ENCODE results near the gene UBTD1. TPM values are rescaled to one million over a fixed set of nuclear protein-coding genes. Genes with fewer than 3 reads are reported as not detected.
"Not testable (repeated sequence)": the region's sequence is repeated elsewhere in the genome, so short reads cannot be mapped to it uniquely, and the experiment has no call there.

Gene UBTD1
- polyA plus RNA-seq, 2 donors, result 5.8 to 6.7 TPM

DNA sequence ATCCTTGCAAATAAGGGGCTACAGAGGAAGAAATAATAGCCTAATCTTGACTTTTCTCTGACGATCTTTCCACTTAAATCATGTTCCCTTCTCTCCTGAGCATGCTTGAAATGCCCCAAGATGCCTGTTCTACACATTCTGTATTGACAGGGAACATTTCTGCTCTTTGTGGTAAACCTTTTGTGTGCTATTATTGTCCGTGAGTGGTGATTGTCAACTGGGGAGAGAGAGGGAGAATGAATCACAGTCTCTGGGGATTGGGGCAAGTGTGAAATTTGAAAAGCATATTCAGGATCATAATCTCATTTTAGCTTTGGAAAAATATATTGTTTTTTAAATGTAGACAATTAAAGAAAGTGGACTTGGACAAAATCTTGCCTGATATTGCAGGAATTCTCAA is 20.6 kb downstream of the UBTD1 start:
- no peak overlapping the region for H3K4me3 ChIP-seq (ENCODE audit: low read depth in 1 of 2, low read length in 2 of 2)
- H3K9me3 ChIP-seq (ENCODE audit: control insufficient read depth in 2 of 2, insufficient read depth in 1 of 2, low read depth in 1 of 2, low read length in 1 of 2), result no peaks in the 10 kb centered on the region
- 44 to 69% methylated on average over 2 of the region's 2 CpGs for WGBS, 2 donors
- no peaks in the 10 kb centered on the region for H3K27me3 ChIP-seq (ENCODE audit: control insufficient read depth in 1 of 2, insufficient read depth in 2 of 2, low read length in 2 of 2)
- H3K36me3 ChIP-seq (ENCODE audit: control insufficient read depth in 2 of 2, insufficient read depth in 2 of 2, low read length in 1 of 2), result no peaks in the 10 kb centered on the region
- H3K27ac ChIP-seq (ENCODE audit: low read depth in 2 of 2, low read length in 1 of 2), result no peak overlapping the region
- peaks cover 5 to 13% of the 10 kb centered on the region in 2 donors for H3K4me1 ChIP-seq (ENCODE audit: control insufficient read depth in 2 of 2, insufficient read depth in 2 of 2, low read length in 1 of 2)

DNA sequence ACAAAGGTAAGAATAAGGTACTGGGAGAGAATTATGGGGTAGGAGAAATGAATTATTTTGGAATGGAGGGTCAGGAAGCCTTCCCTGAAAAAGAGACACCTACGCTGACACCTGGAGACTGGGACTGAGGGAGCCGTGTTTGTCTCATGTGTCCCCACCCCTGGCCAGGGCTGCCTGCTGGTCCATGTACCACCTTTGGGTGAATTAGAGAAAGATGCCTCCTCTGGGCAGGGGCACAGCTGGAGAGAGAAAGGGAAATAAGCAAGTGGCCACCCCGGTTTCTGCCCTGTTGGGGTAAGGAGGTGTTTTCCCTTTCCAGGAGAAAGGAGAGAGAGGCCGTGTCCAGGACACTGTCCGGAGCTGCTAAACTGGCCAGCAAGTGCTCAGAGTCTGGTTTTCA is 21.8 kb downstream of the UBTD1 start:
- 83% methylated on average over 5 of the region's 5 CpGs for WGBS, 2 donors
- no peaks in the 10 kb centered on the region for H3K36me3 ChIP-seq (ENCODE audit: control insufficient read depth in 2 of 2, insufficient read depth in 2 of 2, low read length in 1 of 2)
- H3K4me3 ChIP-seq (ENCODE audit: low read depth in 1 of 2, low read length in 2 of 2), result no peak overlapping the region
- peaks cover 5 to 13% of the 10 kb centered on the region in 2 donors for H3K4me1 ChIP-seq (ENCODE audit: control insufficient read depth in 2 of 2, insufficient read depth in 2 of 2, low read length in 1 of 2)
- H3K27ac ChIP-seq (ENCODE audit: low read depth in 2 of 2, low read length in 1 of 2), result no peak overlapping the region
- no peaks in the 10 kb centered on the region for H3K9me3 ChIP-seq (ENCODE audit: control insufficient read depth in 2 of 2, insufficient read depth in 1 of 2, low read depth in 1 of 2, low read length in 1 of 2)
- H3K27me3 ChIP-seq (ENCODE audit: control insufficient read depth in 1 of 2, insufficient read depth in 2 of 2, low read length in 2 of 2), result no peaks in the 10 kb centered on the region

DNA sequence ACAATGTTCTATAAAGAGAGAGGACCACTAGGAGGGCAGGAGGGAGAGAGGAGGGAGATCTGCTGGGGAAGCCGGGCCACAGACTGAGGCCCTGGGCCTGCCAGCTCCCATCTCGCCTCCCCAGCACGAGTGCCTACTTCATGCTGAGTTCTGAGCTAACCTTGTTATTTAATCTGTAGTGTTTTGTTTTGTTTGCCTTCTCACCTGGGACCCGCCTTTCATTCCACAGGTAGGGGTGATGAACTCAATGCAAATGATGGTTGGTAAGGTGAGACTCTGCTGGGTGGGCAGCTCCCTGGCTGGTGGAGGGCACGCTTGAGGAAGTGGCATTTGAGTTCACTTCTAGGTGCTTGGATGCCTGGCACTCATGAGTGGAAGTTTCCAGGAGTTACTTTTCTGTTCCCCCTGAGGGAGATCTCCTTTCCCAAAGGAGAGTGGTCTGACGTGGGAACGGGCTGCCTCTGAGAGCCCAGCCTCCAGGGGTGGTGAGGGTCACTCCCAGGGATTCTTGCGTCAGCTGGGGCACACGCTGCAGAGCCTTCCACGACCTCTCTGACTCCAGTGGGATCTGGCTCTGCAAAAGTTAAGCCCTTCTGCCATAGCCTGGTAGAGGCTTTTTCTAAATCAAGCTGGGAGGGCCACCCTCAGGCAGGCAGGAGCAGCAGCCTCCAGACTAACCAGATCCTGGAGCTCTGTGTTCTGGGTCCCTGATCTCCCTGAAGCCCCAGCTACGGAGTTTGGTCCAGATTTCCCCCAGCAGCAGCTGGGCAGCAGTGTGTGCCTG is 22.4 kb downstream of the UBTD1 start:
- Histone ChIP-seq H3K4me3 (ENCODE audit: low read depth in 1 of 2, low read length in 2 of 2) (no peak overlapping the region), H3K4me1 (ENCODE audit: control insufficient read depth in 2 of 2, insufficient read depth in 2 of 2, low read length in 1 of 2) (peaks cover 5 to 13% of the 10 kb centered on the region in 2 donors), H3K27ac (ENCODE audit: low read depth in 2 of 2, low read length in 1 of 2) (no peak overlapping the region), H3K9me3 (ENCODE audit: control insufficient read depth in 2 of 2, insufficient read depth in 1 of 2, low read depth in 1 of 2, low read length in 1 of 2) (no peaks in the 10 kb centered on the region), H3K36me3 (ENCODE audit: control insufficient read depth in 2 of 2, insufficient read depth in 2 of 2, low read length in 1 of 2) (no peaks in the 10 kb centered on the region), H3K27me3 (ENCODE audit: control insufficient read depth in 1 of 2, insufficient read depth in 2 of 2, low read length in 2 of 2) (no peaks in the 10 kb centered on the region)
- WGBS, 2 donors, result 87 to 88% methylated on average over 11 of the region's 11 CpGs

DNA sequence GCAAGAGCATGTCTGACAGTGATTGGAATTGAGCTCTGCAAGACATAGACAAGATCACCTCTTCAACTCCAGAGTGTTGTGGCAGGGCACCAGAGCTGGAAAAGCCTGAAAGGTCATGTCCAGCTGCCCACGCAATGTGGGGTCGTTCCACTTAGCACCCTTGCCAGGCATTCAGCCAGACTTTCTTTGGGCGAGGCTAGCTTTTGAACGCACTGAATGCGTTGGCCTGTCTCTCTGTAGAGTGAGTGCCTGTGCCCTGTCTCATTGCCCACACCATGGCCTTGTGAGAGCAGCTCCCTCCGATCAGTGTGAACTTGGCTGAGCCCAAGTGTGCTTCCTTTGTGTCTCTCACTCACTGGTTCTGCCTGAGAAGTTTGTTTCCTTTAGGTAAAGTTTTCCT is 23.3 kb downstream of the UBTD1 start:
- H3K4me1 ChIP-seq (ENCODE audit: control insufficient read depth in 2 of 2, insufficient read depth in 2 of 2, low read length in 1 of 2), result peaks cover 5 to 13% of the 10 kb centered on the region in 2 donors
- 58 to 59% methylated on average over 6 of the region's 6 CpGs for WGBS, 2 donors

DNA sequence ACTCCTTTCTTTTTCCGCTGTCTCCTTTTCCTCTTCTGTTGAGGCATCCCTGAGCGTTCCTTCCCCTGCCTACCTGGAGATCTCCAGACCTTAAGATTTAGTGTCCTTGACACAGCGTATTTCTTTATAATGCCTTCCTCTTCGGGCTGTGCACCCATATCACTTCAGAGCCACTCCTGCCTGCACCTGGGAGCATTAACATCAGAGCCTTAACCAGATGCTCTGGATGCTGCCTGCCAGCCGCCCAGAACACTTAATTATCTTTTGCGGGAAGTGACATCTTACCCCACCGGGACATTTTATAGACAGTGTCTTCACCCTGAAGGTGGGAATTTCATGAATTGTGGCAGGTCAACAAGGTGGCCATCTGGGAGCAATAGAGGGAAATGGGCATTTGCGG is 24.2 kb downstream of the UBTD1 start:
- no peak overlapping the region for H3K27ac ChIP-seq (ENCODE audit: low read depth in 2 of 2, low read length in 1 of 2)
- peaks cover 5 to 8% of the 10 kb centered on the region in 2 donors for H3K4me1 ChIP-seq (ENCODE audit: control insufficient read depth in 2 of 2, insufficient read depth in 2 of 2, low read length in 1 of 2)
- H3K4me3 ChIP-seq (ENCODE audit: low read depth in 1 of 2, low read length in 2 of 2), result no peak overlapping the region
- no peaks in the 10 kb centered on the region for H3K27me3 ChIP-seq (ENCODE audit: control insufficient read depth in 1 of 2, insufficient read depth in 2 of 2, low read length in 2 of 2)
- H3K36me3 ChIP-seq (ENCODE audit: control insufficient read depth in 2 of 2, insufficient read depth in 2 of 2, low read length in 1 of 2), result no peaks in the 10 kb centered on the region
- no peaks in the 10 kb centered on the region for H3K9me3 ChIP-seq (ENCODE audit: control insufficient read depth in 2 of 2, insufficient read depth in 1 of 2, low read depth in 1 of 2, low read length in 1 of 2)
- WGBS, 2 donors, result 92 to 93% methylated on average over 8 of the region's 8 CpGs

More for the DNA sequence above, 23.3 kb downstream of the UBTD1 start:
- Histone ChIP-seq H3K27ac (ENCODE audit: low read depth in 2 of 2, low read length in 1 of 2) (peak overlapping the region in 1 of 2 donors; percentile 28), H3K9me3 (ENCODE audit: control insufficient read depth in 2 of 2, insufficient read depth in 1 of 2, low read depth in 1 of 2, low read length in 1 of 2) (no peaks in the 10 kb centered on the region), H3K27me3 (ENCODE audit: control insufficient read depth in 1 of 2, insufficient read depth in 2 of 2, low read length in 2 of 2) (no peaks in the 10 kb centered on the region), H3K36me3 (ENCODE audit: control insufficient read depth in 2 of 2, insufficient read depth in 2 of 2, low read length in 1 of 2) (no peaks in the 10 kb centered on the region), H3K4me3 (ENCODE audit: low read depth in 1 of 2, low read length in 2 of 2) (no peak overlapping the region)

DNA sequence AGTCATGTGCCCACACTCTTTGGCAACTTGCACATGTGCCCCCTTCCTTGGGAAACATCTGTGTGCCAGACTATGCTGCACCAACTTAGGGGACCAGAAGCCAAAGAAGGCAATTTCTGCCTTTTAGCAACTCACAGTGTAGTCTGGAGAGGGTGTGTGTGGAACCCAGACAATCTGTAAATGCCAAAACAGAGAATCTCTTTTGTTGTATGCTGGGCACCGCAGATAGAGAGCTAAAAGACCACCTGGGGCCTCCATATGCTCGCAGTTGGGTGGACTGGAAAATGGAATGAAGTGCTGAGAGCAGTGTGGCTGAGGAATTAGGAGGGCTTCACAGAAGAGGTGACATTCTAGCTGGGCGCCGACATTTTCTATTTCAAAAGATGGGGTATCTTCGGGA is 26.4 kb downstream of the UBTD1 start:
- H3K36me3 ChIP-seq (ENCODE audit: control insufficient read depth in 2 of 2, insufficient read depth in 2 of 2, low read length in 1 of 2), result no peaks in the 10 kb centered on the region
- no peak overlapping the region for H3K4me3 ChIP-seq (ENCODE audit: low read depth in 1 of 2, low read length in 2 of 2)
- 94 to 97% methylated on average over 5 of the region's 5 CpGs for WGBS, 2 donors
- H3K4me1 ChIP-seq (ENCODE audit: control insufficient read depth in 2 of 2, insufficient read depth in 2 of 2, low read length in 1 of 2), result peaks cover 0 to 3% of the 10 kb centered on the region in 2 donors
- H3K9me3 ChIP-seq (ENCODE audit: control insufficient read depth in 2 of 2, insufficient read depth in 1 of 2, low read depth in 1 of 2, low read length in 1 of 2), result no peaks in the 10 kb centered on the region
- no peaks in the 10 kb centered on the region for H3K27me3 ChIP-seq (ENCODE audit: control insufficient read depth in 1 of 2, insufficient read depth in 2 of 2, low read length in 2 of 2)
- no peak overlapping the region for H3K27ac ChIP-seq (ENCODE audit: low read depth in 2 of 2, low read length in 1 of 2)

DNA sequence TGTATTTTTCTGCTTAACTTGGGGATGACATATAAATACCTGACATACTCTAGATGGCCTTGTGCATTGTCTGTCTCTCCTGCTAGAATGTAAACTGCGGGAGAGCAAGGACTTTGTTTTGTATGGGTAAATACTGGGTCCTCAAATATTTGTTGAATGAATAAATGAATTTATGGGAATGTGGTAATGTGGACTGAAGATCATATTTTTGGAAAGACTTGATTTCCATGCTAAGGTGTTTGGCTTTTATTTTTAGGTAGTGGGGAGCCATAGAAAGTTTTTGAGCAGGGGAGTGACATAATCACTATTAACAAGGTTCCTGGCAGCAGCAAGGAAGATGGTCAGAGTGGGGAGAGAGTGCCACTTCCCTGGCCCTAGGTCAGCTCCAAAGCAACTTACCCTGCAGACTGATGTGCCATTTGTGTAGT is 27.0 kb downstream of the UBTD1 start:
- WGBS, 2 donors, result 92 to 99% methylated on average over 1 of the region's 1 CpG

DNA sequence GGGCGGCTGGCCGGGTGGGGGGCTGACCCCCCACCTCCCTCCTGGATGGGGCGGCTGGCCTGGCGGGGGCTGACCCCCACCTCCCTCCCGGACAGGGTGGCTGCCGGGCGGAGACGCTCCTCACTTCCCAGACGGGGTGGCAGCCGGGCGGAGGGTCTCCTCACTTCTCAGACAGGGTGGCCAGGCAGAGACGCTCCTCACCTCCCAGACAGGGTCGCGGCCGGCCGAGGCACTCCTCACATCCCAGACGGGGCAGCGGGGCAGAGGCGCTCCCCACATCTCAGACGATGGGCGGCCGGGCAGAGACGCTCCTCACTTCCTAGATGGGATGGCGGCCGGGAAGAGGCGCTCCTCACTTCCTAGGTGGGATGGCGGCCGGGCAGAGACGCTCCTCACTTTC is 30.2 kb downstream of the UBTD1 start:
- H3K36me3 ChIP-seq (ENCODE audit: control insufficient read depth in 2 of 2, insufficient read depth in 2 of 2, low read length in 1 of 2); H3K27me3 ChIP-seq (ENCODE audit: control insufficient read depth in 1 of 2, insufficient read depth in 2 of 2, low read length in 2 of 2); H3K27ac ChIP-seq (ENCODE audit: low read depth in 2 of 2, low read length in 1 of 2); H3K4me1 ChIP-seq (ENCODE audit: control insufficient read depth in 2 of 2, insufficient read depth in 2 of 2, low read length in 1 of 2); H3K9me3 ChIP-seq (ENCODE audit: control insufficient read depth in 2 of 2, insufficient read depth in 1 of 2, low read depth in 1 of 2, low read length in 1 of 2); H3K4me3 ChIP-seq (ENCODE audit: low read depth in 1 of 2, low read length in 2 of 2): not testable (repeated sequence)
- WGBS, 2 donors, result 93 to 96% methylated on average over 15 to 27 of the region's 29 CpGs

More for the DNA sequence above, 27.0 kb downstream of the UBTD1 start:
- no peaks in the 10 kb centered on the region for H3K9me3 ChIP-seq (ENCODE audit: control insufficient read depth in 2 of 2, insufficient read depth in 1 of 2, low read depth in 1 of 2, low read length in 1 of 2)
- peaks cover 0 to 3% of the 10 kb centered on the region in 2 donors for H3K4me1 ChIP-seq (ENCODE audit: control insufficient read depth in 2 of 2, insufficient read depth in 2 of 2, low read length in 1 of 2)
- H3K27me3 ChIP-seq (ENCODE audit: control insufficient read depth in 1 of 2, insufficient read depth in 2 of 2, low read length in 2 of 2), result no peaks in the 10 kb centered on the region
- no peak overlapping the region for H3K4me3 ChIP-seq (ENCODE audit: low read depth in 1 of 2, low read length in 2 of 2)
- H3K36me3 ChIP-seq (ENCODE audit: control insufficient read depth in 2 of 2, insufficient read depth in 2 of 2, low read length in 1 of 2), result no peaks in the 10 kb centered on the region
- no peak overlapping the region for H3K27ac ChIP-seq (ENCODE audit: low read depth in 2 of 2, low read length in 1 of 2)

DNA sequence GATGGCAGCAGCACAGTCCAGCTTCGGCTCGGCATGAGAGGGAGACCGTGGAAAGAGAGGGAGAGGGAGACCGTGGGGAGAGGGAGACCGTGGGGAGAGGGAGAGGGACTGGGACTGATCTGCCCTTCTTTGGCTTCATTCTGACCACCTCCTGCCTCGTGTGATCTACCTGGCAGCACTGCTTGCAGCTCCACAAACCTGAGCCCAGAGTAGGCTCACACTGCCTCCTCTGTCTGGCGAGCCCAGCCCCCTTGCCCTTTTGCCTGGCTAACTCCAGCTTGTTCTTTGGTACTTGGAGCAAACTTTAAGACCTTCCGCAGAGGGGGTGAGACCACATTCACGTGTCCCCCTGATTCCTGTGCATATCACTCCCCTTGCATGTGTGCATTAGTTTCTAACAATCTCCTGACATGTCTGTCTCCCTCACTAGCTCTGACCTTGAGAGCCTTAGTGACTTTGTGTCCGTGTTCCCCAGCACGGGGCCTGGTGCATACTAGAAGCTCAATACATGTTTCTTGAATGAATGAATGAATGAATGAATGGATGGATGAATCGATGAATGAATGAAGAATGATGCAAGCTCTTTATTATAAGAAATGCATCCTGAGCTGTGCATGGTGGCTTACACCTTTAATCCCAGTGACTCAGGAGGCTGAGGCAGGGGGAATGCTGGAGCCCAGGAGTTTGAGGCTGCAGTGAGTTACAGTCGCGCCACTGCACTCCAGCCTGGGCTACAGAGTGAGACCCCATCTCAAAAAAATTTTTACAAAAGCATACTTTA is 31.2 kb downstream of the UBTD1 start:
- 64 to 68% methylated on average over 9 to 14 of the region's 14 CpGs for WGBS, 2 donors
- Histone ChIP-seq H3K4me3 (ENCODE audit: low read depth in 1 of 2, low read length in 2 of 2) (no peak overlapping the region), H3K36me3 (ENCODE audit: control insufficient read depth in 2 of 2, insufficient read depth in 2 of 2, low read length in 1 of 2) (no peaks in the 10 kb centered on the region), H3K27me3 (ENCODE audit: control insufficient read depth in 1 of 2, insufficient read depth in 2 of 2, low read length in 2 of 2) (no peaks in the 10 kb centered on the region), H3K4me1 (ENCODE audit: control insufficient read depth in 2 of 2, insufficient read depth in 2 of 2, low read length in 1 of 2) (peaks cover 0 to 4% of the 10 kb centered on the region in 2 donors), H3K9me3 (ENCODE audit: control insufficient read depth in 2 of 2, insufficient read depth in 1 of 2, low read depth in 1 of 2, low read length in 1 of 2) (no peaks in the 10 kb centered on the region), H3K27ac (ENCODE audit: low read depth in 2 of 2, low read length in 1 of 2) (no peak overlapping the region)
